WTC11 (cell line): Measurements from ENCODE around the gene P2RX2.

ENCODE experiments used
- CTCF ChIP-seq: fragments of 200-600 bp; IDR thresholded peaks from 2 replicates; pipeline ENCODE4 v1.8.0; 2022; ENCODE audit warnings: antibody characterized with exemption
- FOXP1 ChIP-seq: sonication (generic); formaldehyde crosslinking; IDR thresholded peaks from 2 replicates; pipeline ENCODE4 v1.8.0; 2022; ENCODE audit warnings: missing genetic modification reagents, mild to moderate bottlenecking, moderate library complexity, borderline replicate concordance
- MYBL2 ChIP-seq: sonication (generic); formaldehyde crosslinking; IDR thresholded peaks from 2 replicates; pipeline ENCODE4 v1.8.1; 2023; ENCODE audit warnings: mild to moderate bottlenecking, moderate library complexity, missing genetic modification reagents
- NR2C2 ChIP-seq: sonication (generic); formaldehyde crosslinking; IDR thresholded peaks from 2 replicates; pipeline ENCODE4 v1.8.0; 2022; ENCODE audit warnings: mild to moderate bottlenecking, missing genetic modification reagents
- ZNF138 ChIP-seq: sonication (generic); formaldehyde crosslinking; conservative IDR thresholded peaks from 2 replicates; pipeline ENCODE4 v1.8.1; 2022; ENCODE audit warnings: mild to moderate bottlenecking, moderate library complexity, missing genetic modification reagents
- ZNF317 ChIP-seq: sonication (generic); formaldehyde crosslinking; IDR thresholded peaks from 2 replicates; pipeline ENCODE4 v1.8.1; 2023; ENCODE audit warnings: low read depth, mild to moderate bottlenecking, moderate library complexity, missing genetic modification reagents, borderline replicate concordance

GRCh38 chr12:132572106-132572505 lies 46.5 kb upstream of the P2RX2 start:
- TF ChIP-seq ZNF138: no peak
- TF ChIP-seq FOXP1 (CRISPR knock-in tag): no peak
- no peak for TF ChIP-seq CTCF
- no peak for TF ChIP-seq MYBL2 (CRISPR knock-in tag)
- TF ChIP-seq NR2C2: no peak
- TF ChIP-seq ZNF317 (CRISPR knock-in tag): no peak
